ENCODE measurements around the gene SYNDIG1. TPM values are rescaled to one million over a fixed set of nuclear protein-coding genes. Genes with fewer than 3 reads are reported as not detected.

SYNDIG1 gene
- polyA plus RNA-seq, 3 donors, result 9.2 to 11.7 (median 9.9) TPM

GRCh38 chr20:24444526-24445190, 24.8 kb upstream of the SYNDIG1 start:
- peak; percentile 42 for DNase-seq

- no peak for DNase-seq
Measured at GRCh38 chr20:24445510-24446170, 23.8 kb upstream of the SYNDIG1 start.

- no peak for DNase-seq
Measured at GRCh38 chr20:24446811-24447210, 22.6 kb upstream of the SYNDIG1 start.

GRCh38 chr20:24448170-24448569, 21.3 kb upstream of the SYNDIG1 start:
- no peak for DNase-seq

- no peak for DNase-seq
Measured at GRCh38 chr20:24449026-24449720, 20.3 kb upstream of the SYNDIG1 start.

GRCh38 chr20:24450177-24450576, 19.3 kb upstream of the SYNDIG1 start:
- DNase-seq, result no peak

GRCh38 chr20:24450624-24451376, 18.6 kb upstream of the SYNDIG1 start:
- DNase-seq, result no peak

GRCh38 chr20:24451428-24451827, 18.0 kb upstream of the SYNDIG1 start:
- DNase-seq, result no peak

- DNase-seq, result no peak
Measured at GRCh38 chr20:24452016-24452415, 17.4 kb upstream of the SYNDIG1 start.

GRCh38 chr20:24452498-24453127, 16.8 kb upstream of the SYNDIG1 start:
- DNase-seq, result no peak

GRCh38 chr20:24453869-24454268, 15.6 kb upstream of the SYNDIG1 start:
- no peak for DNase-seq

GRCh38 chr20:24455081-24455480, 14.3 kb upstream of the SYNDIG1 start:
- no peak for DNase-seq

GRCh38 chr20:24456398-24456781, 13.0 kb upstream of the SYNDIG1 start:
- DNase-seq, result no peak

GRCh38 chr20:24458436-24458835, 11.0 kb upstream of the SYNDIG1 start:
- no peak for DNase-seq

GRCh38 chr20:24459733-24460132, 9.7 kb upstream of the SYNDIG1 start:
- DNase-seq, result no peak

- DNase-seq, result no peak
Measured at GRCh38 chr20:24460712-24461111, 8.7 kb upstream of the SYNDIG1 start.

- no peak for DNase-seq
Measured at GRCh38 chr20:24461848-24462247, 7.6 kb upstream of the SYNDIG1 start.

- DNase-seq, result no peak
Measured at GRCh38 chr20:24462460-24463010, 6.9 kb upstream of the SYNDIG1 start.

GRCh38 chr20:24465159-24465558, 4.3 kb upstream of the SYNDIG1 start:
- no peak for DNase-seq

- DNase-seq, result no peak
Measured at GRCh38 chr20:24465730-24466129, 3.7 kb upstream of the SYNDIG1 start.

- no peak for DNase-seq
Measured at GRCh38 chr20:24468401-24469115, 871 bp upstream of the SYNDIG1 start.
